Uterus (tissue), 4 donors: Measurements from ENCODE around the gene LSS. TPM values are rescaled to one million over a fixed set of nuclear protein-coding genes. Genes with fewer than 3 reads are reported as not detected.
A peak's percentile ranks its signal among the peaks of the same experiment; 100 is the strongest.

Experiments used
- DNase-seq, 2 donors: peaks; one replicate each; pipeline ENCODE4 v3.0.0-alpha.2; 2019 to 2020
- H3K27ac ChIP-seq, 2 donors: fragments of 200-600 bp; sonication (generic); 1 replicate in 1 of 2; 2 replicates in 1 of 2; pipeline ENCODE4 v1.5.1; 2016 to 2018
- H3K27me3 ChIP-seq, 2 donors: fragments of 200-600 bp; sonication (generic); one replicate each; pipeline ENCODE4 v1.5.1; 2018 to 2019; ENCODE audit warnings: control low read depth in 1 of 2
- H3K36me3 ChIP-seq, 2 donors: fragments of 200-600 bp; sonication (generic); one replicate each; pipeline ENCODE4 v1.5.1; 2019; ENCODE audit warnings: control low read depth in 1 of 2
- H3K4me1 ChIP-seq, 2 donors: fragments of 200-600 bp; sonication (generic); one replicate each; pipeline ENCODE4 v1.5.1; 2018 to 2019; ENCODE audit warnings: control low read depth in 1 of 2
- H3K4me3 ChIP-seq, 2 donors: fragments of 200-600 bp; sonication (generic); 1 replicate in 1 of 2; 2 replicates in 1 of 2; pipeline ENCODE4 v1.5.1; 2018 to 2019; ENCODE audit warnings: mild to moderate bottlenecking in 1 of 2
- H3K9me3 ChIP-seq, 2 donors: fragments of 200-600 bp; sonication (generic); one replicate each; pipeline ENCODE4 v1.5.1; 2019; ENCODE audit warnings: control low read depth in 1 of 2
- POLR2A ChIP-seq, 2 donors: fragments of 450-650 bp; IDR thresholded peaks; one replicate each; pipeline ENCODE4 v1.6.1; 2016; ENCODE audit warnings: antibody characterized with exemption in 2 of 2, mild to moderate bottlenecking in 1 of 2, moderate library complexity in 1 of 2
- intact Hi-C: fragments of 100-400 bp; cut with DNase I; formaldehyde crosslinking; loops from one replicate; pipeline ENCODE4 v1.15.1; 2023; ENCODE audit warnings: low total_unique reads
- total RNA-seq, 4 donors: library from RNA; depleted of rRNA in 3 of 4; stranded (reverse); fragments of >200 nt in 3 of 4; gene quantifications; one replicate each; pipeline versions ENCODE4 v1.1.0 to v1.2.4, GENCODE V29; 2014 to 2023
- TF ChIP-seq, protein P1 (sequence below), 4 experiments: fragments of 200-600 bp in 2 of 4; fragments of 450-650 bp in 2 of 4; sonication (generic) in 2 of 4; IDR thresholded peaks; one replicate each; pipeline ENCODE4 v1.5.1; 2016 to 2019; ENCODE audit warnings: antibody characterized with exemption in 4 of 4, mild to moderate bottlenecking in 2 of 4, moderate library complexity in 1 of 4
- donor health status: DM: yes; HTN: yes; CAD: no.

Gene LSS
- total RNA-seq, 4 donors from 2014 or later = 35.4 to 94.0 (median 41.5) TPM

DNA sequence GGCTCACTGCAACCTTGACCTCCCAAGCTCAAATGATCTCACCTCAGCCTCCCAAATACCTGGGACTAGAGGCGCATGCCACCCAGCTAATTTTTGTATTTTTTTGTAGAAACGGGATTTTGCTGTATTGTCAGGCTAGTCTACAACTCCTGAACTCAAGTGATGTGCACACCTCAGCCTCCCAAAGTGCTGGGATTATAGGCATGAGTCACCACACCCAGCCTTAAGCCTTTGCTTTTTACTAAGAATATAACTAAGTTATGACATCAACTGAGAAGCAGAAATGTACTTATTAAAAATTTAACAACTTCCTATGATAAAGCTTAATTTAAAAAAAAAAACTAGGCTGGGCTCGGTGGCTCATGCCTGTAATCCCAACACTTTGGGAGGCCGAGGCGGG is 8.9 kb upstream of the LSS start:
- Histone ChIP-seq H3K4me1 (no peaks in the 10 kb centered on the region), H3K27ac (no peak overlapping the region), H3K4me3 (no peak overlapping the region), H3K36me3 (peaks cover 0 to 3% of the 10 kb centered on the region in 2 donors), H3K27me3 (no peaks in the 10 kb centered on the region), H3K9me3 (no peaks in the 10 kb centered on the region)
- no peak for DNase-seq
- intact Hi-C loops = no loop called here
- TF ChIP-seq, protein P1, sequence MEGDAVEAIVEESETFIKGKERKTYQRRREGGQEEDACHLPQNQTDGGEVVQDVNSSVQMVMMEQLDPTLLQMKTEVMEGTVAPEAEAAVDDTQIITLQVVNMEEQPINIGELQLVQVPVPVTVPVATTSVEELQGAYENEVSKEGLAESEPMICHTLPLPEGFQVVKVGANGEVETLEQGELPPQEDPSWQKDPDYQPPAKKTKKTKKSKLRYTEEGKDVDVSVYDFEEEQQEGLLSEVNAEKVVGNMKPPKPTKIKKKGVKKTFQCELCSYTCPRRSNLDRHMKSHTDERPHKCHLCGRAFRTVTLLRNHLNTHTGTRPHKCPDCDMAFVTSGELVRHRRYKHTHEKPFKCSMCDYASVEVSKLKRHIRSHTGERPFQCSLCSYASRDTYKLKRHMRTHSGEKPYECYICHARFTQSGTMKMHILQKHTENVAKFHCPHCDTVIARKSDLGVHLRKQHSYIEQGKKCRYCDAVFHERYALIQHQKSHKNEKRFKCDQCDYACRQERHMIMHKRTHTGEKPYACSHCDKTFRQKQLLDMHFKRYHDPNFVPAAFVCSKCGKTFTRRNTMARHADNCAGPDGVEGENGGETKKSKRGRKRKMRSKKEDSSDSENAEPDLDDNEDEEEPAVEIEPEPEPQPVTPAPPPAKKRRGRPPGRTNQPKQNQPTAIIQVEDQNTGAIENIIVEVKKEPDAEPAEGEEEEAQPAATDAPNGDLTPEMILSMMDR (IDR thresholded peaks at IDR 0.05) = no peak
- TF ChIP-seq POLR2A (IDR thresholded peaks at IDR 0.05) = no peak

DNA sequence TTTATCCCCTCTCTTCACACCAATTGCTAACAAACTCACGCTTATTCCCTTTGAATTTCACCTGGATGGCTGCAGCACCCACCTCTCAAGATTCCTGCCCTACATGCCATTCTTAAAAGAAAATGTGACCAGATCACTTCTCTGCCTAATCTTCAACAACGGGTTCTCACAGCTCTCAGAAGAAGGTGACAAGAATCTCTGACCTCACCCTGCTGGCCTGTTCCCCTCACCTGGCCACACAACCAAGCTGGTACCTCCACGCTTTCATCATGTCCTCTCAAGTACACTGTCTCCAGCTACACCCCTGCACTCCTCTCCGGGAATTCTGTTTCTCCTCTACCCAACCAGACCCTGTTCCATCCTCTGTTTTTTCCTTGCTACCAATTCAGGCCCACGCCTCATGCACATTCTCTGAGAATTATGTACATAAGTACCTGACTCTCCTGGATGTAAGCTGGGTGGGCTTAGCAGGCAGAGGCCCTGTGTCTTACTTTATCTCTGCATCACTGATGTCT is 5.9 kb upstream of the LSS start:
- H3K27ac ChIP-seq = no peak overlapping the region
- intact Hi-C loops = no loop called here
- no peak for DNase-seq
- H3K27me3 ChIP-seq = no peaks in the 10 kb centered on the region
- no peaks in the 10 kb centered on the region for H3K9me3 ChIP-seq
- TF ChIP-seq POLR2A (IDR thresholded peaks at IDR 0.05) = no peak
- TF ChIP-seq, protein P1 (IDR thresholded peaks at IDR 0.05) = no peak
- H3K4me3 ChIP-seq = no peak overlapping the region
- no peaks in the 10 kb centered on the region for H3K36me3 ChIP-seq
- peaks cover 0 to 3% of the 10 kb centered on the region in 2 donors for H3K4me1 ChIP-seq

DNA sequence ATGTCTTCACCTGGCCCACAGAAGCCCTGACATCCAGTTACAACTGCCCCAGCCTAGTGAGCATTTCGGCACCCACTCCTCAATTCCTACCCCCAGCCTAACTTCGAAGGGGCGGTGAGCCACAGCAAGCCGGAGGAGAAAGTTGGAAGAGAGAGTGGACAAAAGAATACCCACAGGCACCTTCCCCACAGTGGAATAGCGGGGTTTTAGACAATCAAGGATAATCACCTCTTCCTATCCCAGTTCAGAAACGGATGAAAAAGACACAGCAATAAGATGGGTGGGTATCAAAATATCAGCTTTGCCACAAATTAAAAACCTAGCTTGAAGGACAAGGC is 1.3 kb upstream of the LSS start:
- H3K9me3 ChIP-seq = no peaks in the 10 kb centered on the region
- intact Hi-C loops = loop anchor here (10.0 kb wide), 1 partner anchor 255 kb away; no protein-coding TSS in a partner anchor
- H3K27me3 ChIP-seq = no peaks in the 10 kb centered on the region
- no peak for DNase-seq
- no peaks in the 10 kb centered on the region for H3K36me3 ChIP-seq
- peak overlapping the region; percentile 48 to 99 for H3K4me3 ChIP-seq
- TF ChIP-seq POLR2A (IDR thresholded peaks at IDR 0.05) = no peak
- TF ChIP-seq, protein P1 (IDR thresholded peaks at IDR 0.05) = no peak
- peaks cover 0 to 17% of the 10 kb centered on the region in 2 donors for H3K4me1 ChIP-seq
- peak overlapping the region; percentile 59 to 86 for H3K27ac ChIP-seq

DNA sequence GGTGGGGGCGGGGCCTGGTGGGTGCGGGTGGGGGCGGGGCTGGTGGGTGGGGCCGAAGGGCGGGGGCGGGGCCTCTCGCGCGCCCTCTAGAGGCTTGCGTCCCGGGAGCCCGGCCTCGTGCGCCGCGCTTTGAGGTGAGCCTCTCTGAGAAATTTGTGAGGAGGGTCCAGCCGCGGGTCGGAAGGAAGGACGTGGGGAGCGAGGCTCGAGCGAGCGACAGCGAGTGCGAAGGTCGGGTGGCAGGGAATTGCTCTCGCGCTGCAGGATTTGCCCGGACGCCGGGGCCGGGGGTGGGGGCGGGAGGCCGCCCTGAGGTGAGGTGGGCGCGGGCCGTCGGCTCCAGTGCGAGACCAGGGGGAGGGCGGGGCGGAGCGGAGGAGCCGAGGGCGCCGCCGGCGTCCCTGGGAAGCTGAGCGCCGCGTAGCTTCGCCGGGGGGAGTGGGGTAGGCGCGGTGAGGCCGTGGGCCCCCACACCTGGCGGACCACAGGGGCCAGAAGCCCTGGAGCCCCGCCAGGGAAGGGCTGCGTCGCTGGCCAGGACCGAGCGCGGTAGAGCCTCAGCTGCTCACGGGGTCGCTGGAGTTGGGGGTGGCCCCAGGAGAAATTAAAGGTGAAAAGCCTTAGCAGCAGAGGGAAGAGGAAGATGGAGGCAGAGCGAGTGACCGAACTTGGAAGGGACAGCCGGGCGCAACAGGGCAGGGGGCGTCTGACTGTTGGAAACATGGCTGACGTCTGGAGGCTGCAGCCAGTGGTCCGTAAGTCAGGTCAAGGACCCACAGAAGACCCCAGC is 754 bp upstream of the LSS start:
- intact Hi-C loops = loop anchor here (10.0 kb wide), 1 partner anchor 255 kb away; no protein-coding TSS in a partner anchor

More for the DNA sequence above, 754 bp upstream of the LSS start:
- no peaks in the 10 kb centered on the region for H3K36me3 ChIP-seq
- peak overlapping the region; percentile 48 to 99 for H3K4me3 ChIP-seq
- no peaks in the 10 kb centered on the region for H3K27me3 ChIP-seq
- H3K9me3 ChIP-seq = no peaks in the 10 kb centered on the region
- DNase-seq = peak; percentile 43 to 63
- no peak for TF ChIP-seq POLR2A (IDR thresholded peaks at IDR 0.05)
- TF ChIP-seq, protein P1 (IDR thresholded peaks at IDR 0.05) = peak; percentile 54 to 80 (median 62)
- H3K4me1 ChIP-seq = peaks cover 0 to 17% of the 10 kb centered on the region in 2 donors
- peak overlapping the region; percentile 59 to 86 for H3K27ac ChIP-seq
